ENCODE results near the gene NEU4. TPM values are rescaled to one million over a fixed set of nuclear protein-coding genes. Genes with fewer than 3 reads are reported as not detected.

Gene NEU4
- total RNA-seq, 2 experiments from 2014 or later, result 0.84 TPM; not detected in 1

- H3K79me2 ChIP-seq (ENCODE audit: insufficient read depth, low read depth, low read length), result no peaks in the 10 kb centered on the region
- no peak for DNase-seq (ENCODE audit: low spot score)
Observed at GRCh38 chr2:241844066-241844728, 35.2 kb downstream of the NEU4 start.

DNA sequence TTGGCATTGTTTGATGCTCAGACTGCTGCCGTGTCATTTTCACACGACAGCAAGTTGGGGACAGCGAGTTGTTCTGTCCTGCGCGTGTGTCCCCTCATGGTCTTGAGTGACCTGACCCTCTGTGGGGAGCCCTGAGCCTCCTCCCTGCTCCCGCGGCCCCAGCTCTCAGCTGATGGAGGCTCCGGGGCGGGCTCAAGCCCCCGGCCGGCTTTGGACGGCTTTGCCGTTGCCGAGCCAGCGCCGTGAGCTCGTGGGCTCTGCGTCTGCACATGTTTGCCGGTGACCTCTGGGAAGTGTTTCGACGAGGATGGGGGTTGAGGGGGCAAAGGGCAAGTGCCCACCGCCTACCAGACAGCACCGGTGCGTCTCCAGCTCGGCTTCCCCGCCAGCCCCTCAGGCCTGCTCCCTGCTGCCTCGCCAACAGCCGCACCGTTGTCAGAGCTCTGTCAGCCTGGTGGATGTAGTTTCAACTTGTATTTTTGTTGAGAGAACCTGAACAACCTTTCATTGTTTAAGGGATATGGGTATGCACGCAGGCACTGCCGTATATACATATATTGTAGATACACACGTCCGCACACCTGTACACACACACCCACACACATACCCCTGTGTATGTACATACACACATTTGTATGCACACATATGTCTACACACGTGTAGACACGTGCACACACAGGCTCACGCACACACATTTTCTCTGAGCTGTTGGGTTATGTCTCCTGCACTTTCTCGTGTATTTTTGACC is 36.0 kb downstream of the NEU4 start:
- Histone ChIP-seq H3K36me3 (ENCODE audit: insufficient read depth, low read length) (no peaks in the 10 kb centered on the region), H3K4me3 (ENCODE audit: low read depth, low read length, poor library complexity, severe bottlenecking) (no peak overlapping the region), H3K27ac (ENCODE audit: low read depth, low read length, poor library complexity, severe bottlenecking) (no peak overlapping the region), H3K4me2 (ENCODE audit: low read length) (no peak overlapping the region), H3K9me3 (ENCODE audit: low read length) (no peaks in the 10 kb centered on the region), H3K79me2 (ENCODE audit: insufficient read depth, low read depth, low read length) (no peaks in the 10 kb centered on the region), H2AFZ (ENCODE audit: low read length) (no peak overlapping the region), H4K20me1 (ENCODE audit: insufficient read depth, low read length) (no peaks in the 10 kb centered on the region), H3K4me1 (ENCODE audit: insufficient read depth, low read length, poor library complexity, severe bottlenecking) (no peaks in the 10 kb centered on the region), H3K9me2 (ENCODE audit: insufficient read depth, low read length) (no peaks in the 10 kb centered on the region)
- BruUV-seq (replicated peaks), result no TSS peak
- TF ChIP-seq, protein P1, sequence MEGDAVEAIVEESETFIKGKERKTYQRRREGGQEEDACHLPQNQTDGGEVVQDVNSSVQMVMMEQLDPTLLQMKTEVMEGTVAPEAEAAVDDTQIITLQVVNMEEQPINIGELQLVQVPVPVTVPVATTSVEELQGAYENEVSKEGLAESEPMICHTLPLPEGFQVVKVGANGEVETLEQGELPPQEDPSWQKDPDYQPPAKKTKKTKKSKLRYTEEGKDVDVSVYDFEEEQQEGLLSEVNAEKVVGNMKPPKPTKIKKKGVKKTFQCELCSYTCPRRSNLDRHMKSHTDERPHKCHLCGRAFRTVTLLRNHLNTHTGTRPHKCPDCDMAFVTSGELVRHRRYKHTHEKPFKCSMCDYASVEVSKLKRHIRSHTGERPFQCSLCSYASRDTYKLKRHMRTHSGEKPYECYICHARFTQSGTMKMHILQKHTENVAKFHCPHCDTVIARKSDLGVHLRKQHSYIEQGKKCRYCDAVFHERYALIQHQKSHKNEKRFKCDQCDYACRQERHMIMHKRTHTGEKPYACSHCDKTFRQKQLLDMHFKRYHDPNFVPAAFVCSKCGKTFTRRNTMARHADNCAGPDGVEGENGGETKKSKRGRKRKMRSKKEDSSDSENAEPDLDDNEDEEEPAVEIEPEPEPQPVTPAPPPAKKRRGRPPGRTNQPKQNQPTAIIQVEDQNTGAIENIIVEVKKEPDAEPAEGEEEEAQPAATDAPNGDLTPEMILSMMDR (conservative IDR thresholded peaks at IDR 0.05; ENCODE audit: low read length), result no peak
- no peak for TF ChIP-seq EZH2phosphoT487 (IDR thresholded peaks at IDR 0.05; ENCODE audit: borderline replicate concordance, low read depth, low read length)
- no peak for DNase-seq (ENCODE audit: low spot score)
- ChIA-PET CTCF (ENCODE audit: unreplicated experiment) (no interaction called here), POLR2A (no interaction called here)
- intact Hi-C loops (cut with micrococcal nuclease; ENCODE audit: unreplicated experiment), result no loop called here

More at GRCh38 chr2:241844066-241844728, 35.2 kb downstream of the NEU4 start:
- TF ChIP-seq, protein P1 (conservative IDR thresholded peaks at IDR 0.05; ENCODE audit: low read length), result no peak
- no peak for TF ChIP-seq EZH2phosphoT487 (IDR thresholded peaks at IDR 0.05; ENCODE audit: borderline replicate concordance, low read depth, low read length)
- ChIA-PET POLR2A (no interaction called here), CTCF (ENCODE audit: unreplicated experiment) (no interaction called here)
- H3K36me3 ChIP-seq (ENCODE audit: insufficient read depth, low read length), result no peaks in the 10 kb centered on the region
- H3K9me3 ChIP-seq (ENCODE audit: low read length), result no peaks in the 10 kb centered on the region
- no peak overlapping the region for H3K4me2 ChIP-seq (ENCODE audit: low read length)
- H3K27ac ChIP-seq (ENCODE audit: low read depth, low read length, poor library complexity, severe bottlenecking), result no peak overlapping the region
- no TSS peak for BruUV-seq (replicated peaks)
- no peaks in the 10 kb centered on the region for H3K9me2 ChIP-seq (ENCODE audit: insufficient read depth, low read length)
- no peak overlapping the region for H2AFZ ChIP-seq (ENCODE audit: low read length)
- H3K4me1 ChIP-seq (ENCODE audit: insufficient read depth, low read length, poor library complexity, severe bottlenecking), result no peaks in the 10 kb centered on the region
- H4K20me1 ChIP-seq (ENCODE audit: insufficient read depth, low read length), result no peaks in the 10 kb centered on the region
- H3K4me3 ChIP-seq (ENCODE audit: low read depth, low read length, poor library complexity, severe bottlenecking), result no peak overlapping the region
- intact Hi-C loops (cut with micrococcal nuclease; ENCODE audit: unreplicated experiment), result no loop called here

- TF ChIP-seq, protein P1 (conservative IDR thresholded peaks at IDR 0.05; ENCODE audit: low read length), result no peak
- no peak for TF ChIP-seq EZH2phosphoT487 (IDR thresholded peaks at IDR 0.05; ENCODE audit: borderline replicate concordance, low read depth, low read length)
- H3K79me2 ChIP-seq (ENCODE audit: insufficient read depth, low read depth, low read length), result no peaks in the 10 kb centered on the region
- no peak overlapping the region for H2AFZ ChIP-seq (ENCODE audit: low read length)
- H3K9me2 ChIP-seq (ENCODE audit: insufficient read depth, low read length), result no peaks in the 10 kb centered on the region
- H3K27ac ChIP-seq (ENCODE audit: low read depth, low read length, poor library complexity, severe bottlenecking), result no peak overlapping the region
- H3K4me3 ChIP-seq (ENCODE audit: low read depth, low read length, poor library complexity, severe bottlenecking), result no peak overlapping the region
- DNase-seq (ENCODE audit: low spot score), result no peak
- CTCF ChIA-PET (ENCODE audit: unreplicated experiment), result no interaction called here
- H3K4me1 ChIP-seq (ENCODE audit: insufficient read depth, low read length, poor library complexity, severe bottlenecking), result no peaks in the 10 kb centered on the region
- no peaks in the 10 kb centered on the region for H3K9me3 ChIP-seq (ENCODE audit: low read length)
- no peaks in the 10 kb centered on the region for H3K36me3 ChIP-seq (ENCODE audit: insufficient read depth, low read length)
- H3K4me2 ChIP-seq (ENCODE audit: low read length), result no peak overlapping the region
- no peaks in the 10 kb centered on the region for H4K20me1 ChIP-seq (ENCODE audit: insufficient read depth, low read length)
- POLR2A ChIA-PET, result no interaction called here
- intact Hi-C loops (cut with micrococcal nuclease; ENCODE audit: unreplicated experiment), result no loop called here
- no TSS peak for BruUV-seq (replicated peaks)
Observed at GRCh38 chr2:241846406-241846805, 37.4 kb downstream of the NEU4 start.

All from OCI-LY7 (cell line).